Activated T-cell treated with anti-CD3 and anti-CD28 coated beads, Interleukin-2, amount 50 U/mL, for 24 hours (primary cell): ENCODE measurements around the gene GCC1.

Experiments
- DNase-seq: peaks from one replicate; pipeline ENCODE4 v3.0.0-alpha.2; 2020
- H3K27ac Mint-ChIP-seq: 2 replicates; pipeline ENCODE4 v1.8.0; 2020; ENCODE audit warnings: mild to moderate bottlenecking, mixed read lengths
- H3K27me3 Mint-ChIP-seq: 2 replicates; pipeline ENCODE4 v1.8.0; 2020; ENCODE audit warnings: mixed read lengths
- H3K36me3 Mint-ChIP-seq: 2 replicates; pipeline ENCODE4 v1.8.0; 2020; ENCODE audit warnings: low read depth, mixed read lengths
- H3K4me1 Mint-ChIP-seq: 2 replicates; pipeline ENCODE4 v1.8.0; 2020; ENCODE audit warnings: low read depth, mixed read lengths
- H3K4me3 Mint-ChIP-seq: 2 replicates; pipeline ENCODE4 v1.8.0; 2020; ENCODE audit warnings: mild to moderate bottlenecking, moderate library complexity, mixed read lengths
- H3K9me3 Mint-ChIP-seq: 2 replicates; pipeline ENCODE4 v1.8.0; 2020; ENCODE audit warnings: mixed read lengths

Gene GCC1

GRCh38 chr7:127536394-127536691 lies 49.1 kb downstream of the GCC1 start:
- Mint-ChIP-seq H3K27me3 (peaks cover 62% of the 10 kb centered on the region), H3K36me3 (no peaks in the 10 kb centered on the region), H3K27ac (no peak overlapping the region), H3K4me1 (peaks cover 12% of the 10 kb centered on the region), H3K9me3 (no peaks in the 10 kb centered on the region), H3K4me3 (no peak overlapping the region)
- DNase-seq, result no peak

- H3K4me1 Mint-ChIP-seq, result peaks cover 12% of the 10 kb centered on the region
- no peak for DNase-seq
- H3K27ac Mint-ChIP-seq, result no peak overlapping the region
- peaks cover 58% of the 10 kb centered on the region for H3K27me3 Mint-ChIP-seq
- no peaks in the 10 kb centered on the region for H3K9me3 Mint-ChIP-seq
- H3K4me3 Mint-ChIP-seq, result no peak overlapping the region
- H3K36me3 Mint-ChIP-seq, result no peaks in the 10 kb centered on the region
These were observed 49.6 kb downstream of the GCC1 start for GRCh38 chr7:127535546-127536393.

GRCh38 chr7:127534636-127535035 lies 50.8 kb downstream of the GCC1 start:
- DNase-seq, result no peak
- no peak overlapping the region for H3K4me3 Mint-ChIP-seq
- H3K27ac Mint-ChIP-seq, result no peak overlapping the region
- H3K9me3 Mint-ChIP-seq, result no peaks in the 10 kb centered on the region
- no peaks in the 10 kb centered on the region for H3K36me3 Mint-ChIP-seq
- peaks cover 53% of the 10 kb centered on the region for H3K27me3 Mint-ChIP-seq
- H3K4me1 Mint-ChIP-seq, result peaks cover 12% of the 10 kb centered on the region

GRCh38 chr7:127532736-127533135 lies 52.7 kb downstream of the GCC1 start:
- Mint-ChIP-seq H3K4me1 (peaks cover 12% of the 10 kb centered on the region), H3K27me3 (peaks cover 56% of the 10 kb centered on the region), H3K9me3 (peaks cover 4% of the 10 kb centered on the region), H3K36me3 (no peaks in the 10 kb centered on the region), H3K27ac (no peak overlapping the region), H3K4me3 (no peak overlapping the region)
- no peak for DNase-seq

GRCh38 chr7:127532151-127532550 lies 53.2 kb downstream of the GCC1 start:
- Mint-ChIP-seq H3K27ac (no peak overlapping the region), H3K27me3 (peaks cover 54% of the 10 kb centered on the region), H3K36me3 (no peaks in the 10 kb centered on the region), H3K4me3 (no peak overlapping the region), H3K4me1 (peaks cover 12% of the 10 kb centered on the region), H3K9me3 (peaks cover 4% of the 10 kb centered on the region)
- no peak for DNase-seq
